PFSK-1 (cell line): ENCODE measurements around the gene RNF157.

Source experiments
- FOXP2 ChIP-seq: optimal IDR thresholded peaks from 2 replicates; pipeline ENCODE3; 2011; ENCODE audit warnings: borderline replicate concordance, control low read depth, inconsistent platforms; ENCODE audit not compliant: insufficient read depth; ENCODE audit errors: extremely low read length, extremely low read depth
- POLR2AphosphoS5 ChIP-seq: IDR thresholded peaks from 2 replicates; pipeline ENCODE4 v1.6.1; 2012; ENCODE audit warnings: low read depth, mild to moderate bottlenecking, control low read depth, low read length, moderate library complexity
- SIN3A ChIP-seq: IDR thresholded peaks from 2 replicates; pipeline ENCODE4 v1.6.1; 2012; ENCODE audit warnings: mild to moderate bottlenecking, low read length, moderate library complexity, borderline replicate concordance; ENCODE audit not compliant: insufficient read depth
- TAF1 ChIP-seq: IDR thresholded peaks from 2 replicates; pipeline ENCODE4 v1.6.1; 2012; ENCODE audit warnings: low read length, control low read depth, borderline replicate concordance; ENCODE audit not compliant: insufficient read depth
- TF ChIP-seq, protein P1 (sequence below), 2 experiments: IDR thresholded peaks; 2 replicates each; pipeline versions ENCODE4 v1.6.1 to v1.8.0; 2011 to 2012; ENCODE audit warnings: low read depth in 2 of 2, low read length in 2 of 2, control low read depth in 1 of 2, inconsistent platforms in 1 of 2, mild to moderate bottlenecking in 1 of 2, moderate library complexity in 1 of 2; ENCODE audit not compliant: insufficient read depth in 1 of 2

DNA sequence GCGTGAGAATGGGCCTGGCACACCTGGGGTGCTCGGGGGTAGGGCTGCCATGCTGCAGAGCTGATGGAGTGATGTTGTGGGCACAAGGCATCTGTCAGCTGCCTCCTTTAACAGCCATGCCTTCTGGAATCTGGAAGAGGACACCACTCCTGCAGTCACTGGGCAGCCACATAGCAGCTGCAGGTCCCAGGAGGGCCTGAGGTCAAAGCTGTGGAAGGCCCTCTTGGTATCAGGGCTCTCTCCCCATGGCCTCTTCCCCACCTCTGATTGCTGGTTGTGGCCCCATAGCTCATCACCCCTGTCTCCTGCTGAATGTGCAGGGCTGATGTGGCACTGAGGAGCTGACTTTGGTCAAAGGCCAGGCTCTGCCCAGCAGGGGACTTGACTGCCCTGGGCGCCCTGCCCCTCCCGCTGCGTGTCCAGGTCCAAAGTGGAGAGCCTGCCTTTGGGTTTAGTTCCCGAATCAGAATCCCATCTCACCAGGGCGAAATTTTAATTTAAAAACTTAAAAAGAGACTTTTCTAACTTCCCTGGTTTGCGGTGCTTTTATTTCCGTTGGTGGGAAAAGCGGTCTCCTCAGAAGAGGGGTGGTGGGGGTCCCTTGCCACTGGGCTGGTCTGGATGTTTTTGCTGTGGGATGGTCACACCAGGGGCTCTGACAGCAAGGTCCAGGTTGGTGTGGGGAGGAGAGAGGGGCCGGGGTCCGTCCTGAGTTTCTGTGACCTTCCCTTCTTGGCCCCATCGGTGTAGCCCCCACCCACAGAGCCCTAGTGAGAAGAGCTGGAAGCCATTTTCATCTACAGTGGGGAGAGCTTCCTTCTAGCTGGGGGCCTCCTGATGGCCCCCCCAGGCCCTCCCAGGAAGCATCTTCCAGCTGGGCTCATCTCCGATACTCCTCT, 30.7 kb upstream of the RNF157 start:
- TF ChIP-seq, protein P1, sequence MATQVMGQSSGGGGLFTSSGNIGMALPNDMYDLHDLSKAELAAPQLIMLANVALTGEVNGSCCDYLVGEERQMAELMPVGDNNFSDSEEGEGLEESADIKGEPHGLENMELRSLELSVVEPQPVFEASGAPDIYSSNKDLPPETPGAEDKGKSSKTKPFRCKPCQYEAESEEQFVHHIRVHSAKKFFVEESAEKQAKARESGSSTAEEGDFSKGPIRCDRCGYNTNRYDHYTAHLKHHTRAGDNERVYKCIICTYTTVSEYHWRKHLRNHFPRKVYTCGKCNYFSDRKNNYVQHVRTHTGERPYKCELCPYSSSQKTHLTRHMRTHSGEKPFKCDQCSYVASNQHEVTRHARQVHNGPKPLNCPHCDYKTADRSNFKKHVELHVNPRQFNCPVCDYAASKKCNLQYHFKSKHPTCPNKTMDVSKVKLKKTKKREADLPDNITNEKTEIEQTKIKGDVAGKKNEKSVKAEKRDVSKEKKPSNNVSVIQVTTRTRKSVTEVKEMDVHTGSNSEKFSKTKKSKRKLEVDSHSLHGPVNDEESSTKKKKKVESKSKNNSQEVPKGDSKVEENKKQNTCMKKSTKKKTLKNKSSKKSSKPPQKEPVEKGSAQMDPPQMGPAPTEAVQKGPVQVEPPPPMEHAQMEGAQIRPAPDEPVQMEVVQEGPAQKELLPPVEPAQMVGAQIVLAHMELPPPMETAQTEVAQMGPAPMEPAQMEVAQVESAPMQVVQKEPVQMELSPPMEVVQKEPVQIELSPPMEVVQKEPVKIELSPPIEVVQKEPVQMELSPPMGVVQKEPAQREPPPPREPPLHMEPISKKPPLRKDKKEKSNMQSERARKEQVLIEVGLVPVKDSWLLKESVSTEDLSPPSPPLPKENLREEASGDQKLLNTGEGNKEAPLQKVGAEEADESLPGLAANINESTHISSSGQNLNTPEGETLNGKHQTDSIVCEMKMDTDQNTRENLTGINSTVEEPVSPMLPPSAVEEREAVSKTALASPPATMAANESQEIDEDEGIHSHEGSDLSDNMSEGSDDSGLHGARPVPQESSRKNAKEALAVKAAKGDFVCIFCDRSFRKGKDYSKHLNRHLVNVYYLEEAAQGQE (IDR thresholded peaks at IDR 0.05; ENCODE audit: insufficient read depth in 1 of 2, low read depth in 2 of 2, low read length in 2 of 2): no peak
- peak; percentile 51 for TF ChIP-seq POLR2AphosphoS5
- no peak for TF ChIP-seq TAF1
- 0 out of 2 replicates have a peak, but pooled peaks have one; percentile 9 for TF ChIP-seq SIN3A
- TF ChIP-seq FOXP2: no peak
